Fibroblast of villous mesenchyme (primary cell): ENCODE measurements around the gene MAPK14. TPM values are rescaled to one million over a fixed set of nuclear protein-coding genes. Genes with fewer than 3 reads are reported as not detected.
A peak's percentile ranks its signal among the peaks of the same experiment; 100 is the strongest.

Source experiments
- DNase-seq: peaks from one replicate; pipeline ENCODE4 v3.0.0-alpha.2; 2010; ENCODE audit warnings: low read depth
- H3K4me3 ChIP-seq: 2 replicates; pipeline ENCODE4 v1.5.1; 2011; ENCODE audit warnings: low read depth, mild to moderate bottlenecking, low read length
- CTCF ChIP-seq: IDR thresholded peaks from 2 replicates; pipeline ENCODE4 v1.5.1; 2012; ENCODE audit warnings: low read depth, mild to moderate bottlenecking, low read length; ENCODE audit not compliant: insufficient read depth
- total RNA-seq: library from RNA; depleted of rRNA; stranded (reverse); fragments of >200 nt; gene quantifications from 2 replicates; pipeline ENCODE4 v1.2.3, GENCODE V29; 2012

MAPK14 gene
- total RNA-seq, 1 donor, result 86.8 TPM

- TF ChIP-seq CTCF, result no peak
- H3K4me3 ChIP-seq, result no peak overlapping the region
- peak; percentile 40 for DNase-seq
Measured at GRCh38 chr6:36035225-36035624, 7.6 kb downstream of the MAPK14 start.

GRCh38 chr6:36038120-36038876 lies 10.7 kb downstream of the MAPK14 start:
- H3K4me3 ChIP-seq, result no peak overlapping the region
- no peak for DNase-seq
- TF ChIP-seq CTCF, result no peak

- DNase-seq, result no peak
- TF ChIP-seq CTCF, result no peak
Measured at GRCh38 chr6:36039112-36039511, 11.5 kb downstream of the MAPK14 start.

GRCh38 chr6:36040958-36041357 lies 13.3 kb downstream of the MAPK14 start:
- no peak overlapping the region for H3K4me3 ChIP-seq
- DNase-seq, result no peak
- TF ChIP-seq CTCF, result no peak

More at GRCh38 chr6:36039112-36039511, 11.5 kb downstream of the MAPK14 start:
- H3K4me3 ChIP-seq, result no peak overlapping the region

- H3K4me3 ChIP-seq, result no peak overlapping the region
- no peak for TF ChIP-seq CTCF
- no peak for DNase-seq
Measured at GRCh38 chr6:36042618-36043260, 15.1 kb downstream of the MAPK14 start.

GRCh38 chr6:36049582-36049981 lies 22.0 kb downstream of the MAPK14 start:
- H3K4me3 ChIP-seq, result no peak overlapping the region
- DNase-seq, result no peak
- TF ChIP-seq CTCF, result no peak

- no peak for DNase-seq
- TF ChIP-seq CTCF, result no peak
- H3K4me3 ChIP-seq, result no peak overlapping the region
Measured at GRCh38 chr6:36050305-36050704, 22.7 kb downstream of the MAPK14 start.
